Measurements from ENCODE around the gene CROCC2.

The CROCC2 gene

DNA sequence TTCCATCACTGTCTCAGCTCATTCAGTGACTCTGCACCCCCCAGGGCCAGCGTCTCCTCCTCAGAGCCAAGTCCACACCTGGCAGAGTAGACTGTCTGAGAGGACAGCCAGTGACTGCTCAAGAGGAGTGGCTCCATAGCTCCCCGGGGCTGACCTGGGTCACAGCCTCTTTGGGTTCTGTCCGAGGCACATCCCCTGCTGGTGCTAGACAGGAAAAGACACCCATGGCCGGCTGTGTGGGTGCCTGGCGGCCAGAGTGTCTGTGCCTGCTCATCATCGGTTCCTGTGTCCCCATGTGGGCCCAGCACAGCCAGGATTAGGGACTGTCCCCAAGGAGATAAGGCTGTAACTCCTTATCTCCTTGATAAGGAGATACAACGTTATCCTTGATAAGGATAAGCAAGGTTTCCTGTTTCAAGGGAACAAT, 3.5 kb upstream of the CROCC2 start:
- no peak overlapping the region for H3K4me3 ChIP-seq (replicated peaks in 1 of 2; ENCODE audit: low read depth in 2 of 2, low read length in 2 of 2)
- DNase-seq (ENCODE audit: low read depth in 2 of 2) = no peak
- TF ChIP-seq CTCF (IDR thresholded peaks at IDR 0.05; ENCODE audit: low read depth, low read length) = no peak

- no peak for TF ChIP-seq CTCF (IDR thresholded peaks at IDR 0.05; ENCODE audit: low read depth, low read length)
- no peak overlapping the region for H3K4me3 ChIP-seq (replicated peaks in 1 of 2; ENCODE audit: low read depth in 2 of 2, low read length in 2 of 2)
- no peak for DNase-seq (ENCODE audit: low read depth in 2 of 2)
Measured at GRCh38 chr2:240903191-240904060, 2.7 kb upstream of the CROCC2 start.

GRCh38 chr2:240904216-240905175, 1.6 kb upstream of the CROCC2 start:
- DNase-seq (ENCODE audit: low read depth in 2 of 2) = no peak
- H3K4me3 ChIP-seq (replicated peaks in 1 of 2; ENCODE audit: low read depth in 2 of 2, low read length in 2 of 2) = no peak overlapping the region
- no peak for TF ChIP-seq CTCF (IDR thresholded peaks at IDR 0.05; ENCODE audit: low read depth, low read length)

- TF ChIP-seq CTCF (IDR thresholded peaks at IDR 0.05; ENCODE audit: low read depth, low read length) = no peak
- DNase-seq (ENCODE audit: low read depth in 2 of 2) = no peak
- no peak overlapping the region for H3K4me3 ChIP-seq (replicated peaks in 1 of 2; ENCODE audit: low read depth in 2 of 2, low read length in 2 of 2)
Measured at GRCh38 chr2:240905176-240905781, 857 bp upstream of the CROCC2 start.

DNA sequence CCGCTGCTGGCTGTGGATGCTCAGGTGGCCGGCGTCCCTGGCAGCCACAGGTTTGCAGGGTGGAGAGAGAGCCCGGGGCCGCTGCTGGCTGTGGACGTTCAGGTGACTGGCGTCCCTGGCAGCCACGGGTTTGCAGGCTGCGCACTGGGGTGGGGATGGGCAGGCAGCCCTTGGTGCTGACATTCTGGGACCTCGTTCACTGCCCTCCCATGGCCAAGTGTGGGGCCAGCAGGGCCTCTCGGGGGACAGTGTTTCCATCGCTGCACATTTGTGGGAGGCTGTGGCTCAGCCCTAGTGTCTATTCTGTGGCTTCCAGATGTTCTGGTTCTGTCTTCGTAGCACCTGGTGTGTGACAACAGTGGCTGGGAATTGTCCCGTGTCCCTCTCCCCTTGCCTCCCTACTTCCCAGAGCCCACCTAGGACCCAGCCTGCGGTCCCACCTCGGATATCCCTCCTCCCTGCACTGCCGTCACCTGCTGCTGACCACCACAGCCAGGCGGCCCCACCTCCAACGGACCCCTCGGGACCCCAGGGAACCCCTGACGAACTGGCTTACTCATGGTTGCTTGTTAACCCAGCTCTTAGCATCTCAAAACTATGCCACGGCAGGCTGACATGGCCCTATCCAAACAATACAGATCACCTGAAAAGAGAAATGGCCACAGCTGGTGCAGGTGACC, 915 bp downstream of the CROCC2 start:
- TF ChIP-seq CTCF (IDR thresholded peaks at IDR 0.05; ENCODE audit: low read depth, low read length) = no peak
- no peak for DNase-seq (ENCODE audit: low read depth in 2 of 2)
- H3K4me3 ChIP-seq (replicated peaks in 1 of 2; ENCODE audit: low read depth in 2 of 2, low read length in 2 of 2) = no peak overlapping the region

All from cardiac fibroblast (primary cell).